Measurements from ENCODE around the gene KIAA0825. TPM values are rescaled to one million over a fixed set of nuclear protein-coding genes. Genes with fewer than 3 reads are reported as not detected.

The KIAA0825 gene
- total RNA-seq, 2 experiments from 2014 or later = 0.32 to 0.54 TPM

DNA sequence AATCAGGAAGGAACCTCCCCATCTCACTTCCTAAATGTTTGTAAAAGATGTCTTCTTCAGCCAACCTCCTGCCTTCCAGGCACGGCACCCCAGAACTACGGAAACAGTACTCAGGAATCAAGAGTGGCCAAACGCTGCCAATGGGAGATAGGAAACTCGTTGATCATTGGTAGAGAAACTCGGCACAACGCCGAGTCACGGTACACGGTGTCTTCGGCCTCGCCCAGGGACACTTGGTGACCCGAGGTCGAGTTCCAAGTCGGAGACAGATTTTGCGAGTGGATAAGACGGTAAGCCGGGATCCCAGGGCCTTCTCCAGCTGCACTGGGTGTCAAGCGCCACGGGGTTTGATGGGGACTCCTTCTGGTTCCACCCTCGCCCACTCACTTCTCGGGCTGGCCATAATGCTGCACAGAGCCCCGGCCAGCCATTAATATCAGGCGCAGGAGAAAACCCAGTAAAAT is 343 bp downstream of the KIAA0825 start:
- peaks cover 34% of the 10 kb centered on the region for H3K4me1 Mint-ChIP-seq (ENCODE audit: low read depth)

DNA sequence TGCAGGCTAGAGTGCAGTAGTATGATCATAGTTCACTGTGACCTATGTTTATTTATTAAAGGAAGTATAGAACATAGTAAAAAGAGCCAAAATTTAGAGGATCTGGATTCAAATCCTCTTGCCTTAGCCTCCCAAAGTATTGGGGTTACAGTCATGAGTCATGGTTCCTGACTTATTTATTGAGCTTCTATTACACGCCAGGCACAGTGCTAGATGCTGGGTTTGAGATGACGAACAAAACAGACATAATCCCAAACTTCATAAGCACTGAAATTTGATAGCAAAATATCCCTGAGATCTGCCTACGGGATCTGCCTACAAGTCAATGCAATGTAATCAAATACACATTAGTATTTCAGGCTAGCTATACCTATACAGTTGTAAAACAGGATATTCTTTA is 2.5 kb downstream of the KIAA0825 start:
- DNase-seq (no peak), ATAC-seq (no peak)
- Mint-ChIP-seq H3K27ac (no peak overlapping the region), H3K4me3 (no peak overlapping the region), H3K36me3 (ENCODE audit: low read depth) (no peaks in the 10 kb centered on the region), H3K9me3 (no peaks in the 10 kb centered on the region), H3K27me3 (no peaks in the 10 kb centered on the region), H3K4me1 (ENCODE audit: low read depth) (peaks cover 23% of the 10 kb centered on the region)
- ChIA-PET POLR2A (no interaction called here), CTCF (interaction anchor here (1.0 to 2.0 kb wide), 2 partner anchors 122 to 234 kb away, joined by 4 to 8 read pairs; no protein-coding TSS in a partner anchor)
- TF ChIP-seq, protein P1, sequence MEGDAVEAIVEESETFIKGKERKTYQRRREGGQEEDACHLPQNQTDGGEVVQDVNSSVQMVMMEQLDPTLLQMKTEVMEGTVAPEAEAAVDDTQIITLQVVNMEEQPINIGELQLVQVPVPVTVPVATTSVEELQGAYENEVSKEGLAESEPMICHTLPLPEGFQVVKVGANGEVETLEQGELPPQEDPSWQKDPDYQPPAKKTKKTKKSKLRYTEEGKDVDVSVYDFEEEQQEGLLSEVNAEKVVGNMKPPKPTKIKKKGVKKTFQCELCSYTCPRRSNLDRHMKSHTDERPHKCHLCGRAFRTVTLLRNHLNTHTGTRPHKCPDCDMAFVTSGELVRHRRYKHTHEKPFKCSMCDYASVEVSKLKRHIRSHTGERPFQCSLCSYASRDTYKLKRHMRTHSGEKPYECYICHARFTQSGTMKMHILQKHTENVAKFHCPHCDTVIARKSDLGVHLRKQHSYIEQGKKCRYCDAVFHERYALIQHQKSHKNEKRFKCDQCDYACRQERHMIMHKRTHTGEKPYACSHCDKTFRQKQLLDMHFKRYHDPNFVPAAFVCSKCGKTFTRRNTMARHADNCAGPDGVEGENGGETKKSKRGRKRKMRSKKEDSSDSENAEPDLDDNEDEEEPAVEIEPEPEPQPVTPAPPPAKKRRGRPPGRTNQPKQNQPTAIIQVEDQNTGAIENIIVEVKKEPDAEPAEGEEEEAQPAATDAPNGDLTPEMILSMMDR (IDR thresholded peaks at IDR 0.05) = no peak
- intact Hi-C loops (cut with micrococcal nuclease) = loop anchor here (10.0 kb wide), 3 partner anchors 79 to 239 kb away; no protein-coding TSS in a partner anchor

More for the DNA sequence above, 343 bp downstream of the KIAA0825 start:
- Mint-ChIP-seq H3K4me3 (peak overlapping the region; percentile 81), H3K9me3 (no peaks in the 10 kb centered on the region), H3K27ac (peak overlapping the region; percentile 84), H3K36me3 (ENCODE audit: low read depth) (no peaks in the 10 kb centered on the region), H3K27me3 (no peaks in the 10 kb centered on the region)
- POLR2A ChIA-PET = no interaction called here
- intact Hi-C loops (cut with micrococcal nuclease) = loop anchor here (10.0 kb wide), 3 partner anchors 77 to 237 kb away; no protein-coding TSS in a partner anchor
- peak; percentile 18 for ATAC-seq
- CTCF ChIA-PET = interaction anchor here (1.2 to 1.8 kb wide), 4 partner anchors 12 to 120 kb away, joined by 3 to 5 read pairs (median 4); no protein-coding TSS in a partner anchor
- TF ChIP-seq, protein P1 (IDR thresholded peaks at IDR 0.05) = no peak
- no peak for DNase-seq

DNA sequence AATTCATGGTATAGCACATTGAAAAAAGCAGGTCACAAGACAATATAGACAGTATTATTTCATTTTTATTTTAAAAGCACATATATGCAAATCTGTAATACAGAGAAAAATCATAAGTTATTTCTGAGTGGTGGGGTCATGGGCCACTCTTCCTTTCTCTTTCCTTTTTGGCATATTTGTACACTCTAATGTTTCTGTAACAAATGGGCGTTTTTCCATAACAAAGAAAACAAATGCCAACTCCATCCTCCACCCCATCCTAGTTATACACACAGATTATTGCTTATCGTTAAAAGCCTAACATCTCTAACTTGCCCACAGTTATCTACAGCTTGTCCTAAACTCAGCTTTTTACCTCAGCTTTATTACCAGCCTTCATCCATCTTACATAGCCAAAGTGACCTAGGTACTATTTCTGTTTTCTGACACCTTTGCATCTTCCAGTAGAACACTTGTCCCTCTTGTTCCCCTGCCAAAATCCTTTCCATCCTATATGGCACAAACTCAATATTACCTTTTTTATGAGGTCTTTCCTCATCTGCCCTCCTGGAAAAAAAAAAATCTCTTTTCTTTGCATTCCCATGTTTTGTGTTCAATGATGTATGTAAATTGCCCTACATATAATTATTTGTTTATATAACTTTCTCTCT is 4.1 kb downstream of the KIAA0825 start:
- no peak for DNase-seq
- no peak overlapping the region for H3K4me3 Mint-ChIP-seq
- no peaks in the 10 kb centered on the region for H3K27me3 Mint-ChIP-seq
- ATAC-seq = no peak
- intact Hi-C loops (cut with micrococcal nuclease) = loop anchor here (10.0 kb wide), 3 partner anchors 81 to 241 kb away; no protein-coding TSS in a partner anchor
- TF ChIP-seq, protein P1 (IDR thresholded peaks at IDR 0.05) = no peak
- no peaks in the 10 kb centered on the region for H3K36me3 Mint-ChIP-seq (ENCODE audit: low read depth)
- ChIA-PET POLR2A (no interaction called here), CTCF (interaction anchor here (0.8 to 2.0 kb wide), 2 partner anchors 123 to 124 kb away, joined by 3 to 8 read pairs; no protein-coding TSS in a partner anchor)
- peaks cover 18% of the 10 kb centered on the region for H3K4me1 Mint-ChIP-seq (ENCODE audit: low read depth)
- no peak overlapping the region for H3K27ac Mint-ChIP-seq
- H3K9me3 Mint-ChIP-seq = no peaks in the 10 kb centered on the region

DNA sequence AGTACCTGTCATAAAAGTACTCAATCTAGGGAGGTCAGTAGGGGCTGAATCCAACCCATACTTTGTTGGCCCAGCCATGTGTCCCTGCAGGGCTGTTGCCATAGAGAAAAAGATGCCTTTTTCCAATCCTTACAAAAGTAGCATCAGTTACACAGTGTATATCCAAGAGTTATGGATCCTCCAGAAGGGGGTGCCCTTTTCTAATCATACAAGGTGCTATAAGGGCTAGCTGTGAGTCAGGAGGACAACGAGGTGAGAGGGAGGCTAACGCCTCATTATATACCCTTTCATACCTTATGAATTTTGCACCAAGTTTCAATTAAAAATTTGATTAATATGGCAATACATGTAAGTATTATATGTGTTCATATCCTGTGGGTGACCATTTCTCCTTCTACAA is 4.8 kb downstream of the KIAA0825 start:
- H3K36me3 Mint-ChIP-seq (ENCODE audit: low read depth) = no peaks in the 10 kb centered on the region
- POLR2A ChIA-PET = no interaction called here
- intact Hi-C loops (cut with micrococcal nuclease) = loop anchor here (10.0 kb wide), 3 partner anchors 81 to 241 kb away; no protein-coding TSS in a partner anchor
- CTCF ChIA-PET = interaction anchor here (0.7 to 0.8 kb wide), 2 partner anchors 124 to 128 kb away, joined by 3 read pairs; no protein-coding TSS in a partner anchor
- no peak overlapping the region for H3K4me3 Mint-ChIP-seq
- peaks cover 15% of the 10 kb centered on the region for H3K4me1 Mint-ChIP-seq (ENCODE audit: low read depth)
- TF ChIP-seq, protein P1 (IDR thresholded peaks at IDR 0.05) = no peak
- H3K27me3 Mint-ChIP-seq = no peaks in the 10 kb centered on the region
- ATAC-seq (no peak), DNase-seq (peak; percentile 20)
- no peak overlapping the region for H3K27ac Mint-ChIP-seq
- H3K9me3 Mint-ChIP-seq = no peaks in the 10 kb centered on the region

DNA sequence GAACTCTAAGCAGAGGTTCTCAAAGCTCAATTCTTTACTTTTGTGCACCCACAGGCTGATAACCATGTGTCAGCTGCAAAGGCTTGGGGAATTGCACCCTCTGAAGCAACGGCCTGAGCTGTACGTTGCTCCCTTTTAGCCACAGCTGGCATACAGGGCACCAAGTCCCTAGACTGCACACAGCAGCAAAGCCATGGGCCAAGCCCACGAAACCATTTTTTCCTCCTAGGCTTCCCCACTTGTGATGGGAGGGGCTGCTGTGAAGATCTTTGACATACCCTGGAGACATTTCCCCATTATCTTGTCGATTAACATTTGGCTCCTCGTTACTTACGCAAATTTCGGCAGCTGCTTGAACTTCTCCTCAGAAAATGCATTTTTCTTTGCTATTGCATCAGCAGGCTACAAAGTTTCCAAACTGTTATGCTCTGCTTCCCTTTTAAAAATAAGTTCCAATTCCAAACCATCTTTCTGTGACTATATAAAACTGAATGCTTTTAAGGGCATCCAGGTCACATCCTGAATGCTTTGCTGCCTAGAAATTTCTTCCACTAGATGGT is 23.0 kb downstream of the KIAA0825 start:
- CTCF ChIA-PET = no interaction called here

More for the DNA sequence above, 23.0 kb downstream of the KIAA0825 start:
- no peak for DNase-seq
- Mint-ChIP-seq H3K4me1 (ENCODE audit: low read depth) (no peaks in the 10 kb centered on the region), H3K9me3 (peaks cover 8% of the 10 kb centered on the region), H3K36me3 (ENCODE audit: low read depth) (no peaks in the 10 kb centered on the region), H3K4me3 (no peak overlapping the region), H3K27ac (no peak overlapping the region), H3K27me3 (no peaks in the 10 kb centered on the region)
- intact Hi-C loops (cut with micrococcal nuclease) = no loop called here
- POLR2A ChIA-PET = no interaction called here
- ATAC-seq = no peak
- TF ChIP-seq, protein P1 (IDR thresholded peaks at IDR 0.05) = no peak

Data from activated CD8-positive, alpha-beta T cell treated with anti-CD3 and anti-CD28 coated beads for 36 hours (primary cell).